ENCODE results near the gene SPEF2. TPM values are rescaled to one million over a fixed set of nuclear protein-coding genes. Genes with fewer than 3 reads are reported as not detected.
A peak's percentile ranks its signal among the peaks of the same experiment; 100 is the strongest.

The SPEF2 gene
- total RNA-seq, 3 donors from 2014 or later = 3.7 to 6.9 (median 4.2) TPM

DNA sequence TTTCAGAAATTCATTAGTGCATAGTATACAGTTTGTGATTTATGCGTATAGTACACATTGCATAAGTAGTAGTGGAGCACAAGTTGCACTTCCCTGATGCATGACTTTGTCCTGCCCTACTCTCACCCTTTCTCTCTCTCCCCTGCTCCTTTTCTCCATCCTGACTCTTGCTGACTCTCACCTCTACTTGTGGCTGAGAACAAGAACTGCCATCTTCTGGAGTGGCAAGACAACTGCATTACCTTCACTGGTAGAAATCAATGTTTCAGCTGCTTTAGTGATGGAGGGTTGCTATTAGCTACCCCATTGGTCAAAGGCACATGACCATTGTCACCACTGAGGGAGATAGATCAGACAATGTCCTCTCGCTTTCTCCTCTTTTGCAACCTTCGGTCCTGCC is 26.9 kb downstream of the SPEF2 start:
- TF ChIP-seq, protein P1, sequence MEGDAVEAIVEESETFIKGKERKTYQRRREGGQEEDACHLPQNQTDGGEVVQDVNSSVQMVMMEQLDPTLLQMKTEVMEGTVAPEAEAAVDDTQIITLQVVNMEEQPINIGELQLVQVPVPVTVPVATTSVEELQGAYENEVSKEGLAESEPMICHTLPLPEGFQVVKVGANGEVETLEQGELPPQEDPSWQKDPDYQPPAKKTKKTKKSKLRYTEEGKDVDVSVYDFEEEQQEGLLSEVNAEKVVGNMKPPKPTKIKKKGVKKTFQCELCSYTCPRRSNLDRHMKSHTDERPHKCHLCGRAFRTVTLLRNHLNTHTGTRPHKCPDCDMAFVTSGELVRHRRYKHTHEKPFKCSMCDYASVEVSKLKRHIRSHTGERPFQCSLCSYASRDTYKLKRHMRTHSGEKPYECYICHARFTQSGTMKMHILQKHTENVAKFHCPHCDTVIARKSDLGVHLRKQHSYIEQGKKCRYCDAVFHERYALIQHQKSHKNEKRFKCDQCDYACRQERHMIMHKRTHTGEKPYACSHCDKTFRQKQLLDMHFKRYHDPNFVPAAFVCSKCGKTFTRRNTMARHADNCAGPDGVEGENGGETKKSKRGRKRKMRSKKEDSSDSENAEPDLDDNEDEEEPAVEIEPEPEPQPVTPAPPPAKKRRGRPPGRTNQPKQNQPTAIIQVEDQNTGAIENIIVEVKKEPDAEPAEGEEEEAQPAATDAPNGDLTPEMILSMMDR (IDR thresholded peaks at IDR 0.05) = no peak
- intact Hi-C loops (cut with DNase I, micrococcal nuclease) = loop anchor here in 1 of 2 donors (10.0 kb wide), 1 partner anchor 260 kb away; no protein-coding TSS in a partner anchor
- ATAC-seq (no peak), DNase-seq (no peak)
- no peaks in the 10 kb centered on the region for H3K9me3 ChIP-seq
- no peaks in the 10 kb centered on the region for H3K36me3 ChIP-seq (ENCODE audit: low read depth)
- no peak overlapping the region for H3K4me3 ChIP-seq
- H3K4me1 ChIP-seq (ENCODE audit: low read depth) = no peaks in the 10 kb centered on the region

DNA sequence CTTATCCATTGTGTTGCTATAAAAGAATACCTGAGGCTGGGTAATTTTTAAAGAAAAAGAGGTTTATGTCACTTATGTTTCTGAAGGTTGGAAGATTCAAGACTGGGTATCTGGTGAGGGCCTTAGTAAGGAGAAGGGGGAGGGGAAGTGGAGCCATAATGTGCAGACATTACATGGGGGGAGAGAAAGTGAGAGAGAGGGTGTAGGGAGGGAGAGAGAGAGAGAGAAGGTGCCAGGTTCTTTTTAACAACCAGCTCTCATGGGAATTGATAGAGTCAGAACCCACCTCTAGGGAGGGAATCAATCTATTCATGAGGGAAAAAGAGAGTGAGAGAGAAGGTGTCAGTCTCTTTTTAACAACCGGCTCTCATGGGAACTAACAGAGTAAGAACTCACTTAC is 29.5 kb downstream of the SPEF2 start:
- Histone ChIP-seq H3K4me1 (ENCODE audit: low read depth) (no peaks in the 10 kb centered on the region), H3K4me3 (no peak overlapping the region), H3K9me3 (no peaks in the 10 kb centered on the region), H3K36me3 (ENCODE audit: low read depth) (no peaks in the 10 kb centered on the region)
- intact Hi-C loops (cut with DNase I, micrococcal nuclease) = loop anchor here in 1 of 2 donors (10.0 kb wide), 1 partner anchor 258 kb away; no protein-coding TSS in a partner anchor
- ATAC-seq = no peak
- no peak for DNase-seq
- TF ChIP-seq, protein P1 (IDR thresholded peaks at IDR 0.05) = no peak

DNA sequence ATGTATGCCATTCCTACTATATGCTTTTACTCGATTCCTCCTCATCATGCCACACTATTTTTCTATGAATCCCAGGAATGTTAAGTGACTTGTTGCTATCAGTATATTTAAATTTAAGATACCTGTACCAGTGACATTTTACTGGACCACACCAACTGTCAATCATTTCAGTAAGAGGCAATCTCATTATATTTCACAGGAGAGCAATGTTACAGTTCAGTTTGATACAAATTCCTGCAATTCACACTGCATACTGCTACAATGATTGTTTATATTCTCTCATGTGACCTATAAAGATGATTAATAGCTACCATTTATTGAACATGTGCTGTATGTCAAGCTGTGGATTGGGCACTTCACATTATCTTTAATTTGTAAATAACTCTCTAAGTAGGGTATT is 30.0 kb downstream of the SPEF2 start:
- ATAC-seq (no peak), DNase-seq (no peak)
- H3K36me3 ChIP-seq (ENCODE audit: low read depth) = no peaks in the 10 kb centered on the region
- intact Hi-C loops (cut with DNase I, micrococcal nuclease) = loop anchor here in 1 of 2 donors (10.0 kb wide), 1 partner anchor 257 kb away; no protein-coding TSS in a partner anchor
- H3K4me3 ChIP-seq = no peak overlapping the region
- TF ChIP-seq, protein P1 (IDR thresholded peaks at IDR 0.05) = no peak
- no peaks in the 10 kb centered on the region for H3K9me3 ChIP-seq
- H3K4me1 ChIP-seq (ENCODE audit: low read depth) = no peaks in the 10 kb centered on the region

DNA sequence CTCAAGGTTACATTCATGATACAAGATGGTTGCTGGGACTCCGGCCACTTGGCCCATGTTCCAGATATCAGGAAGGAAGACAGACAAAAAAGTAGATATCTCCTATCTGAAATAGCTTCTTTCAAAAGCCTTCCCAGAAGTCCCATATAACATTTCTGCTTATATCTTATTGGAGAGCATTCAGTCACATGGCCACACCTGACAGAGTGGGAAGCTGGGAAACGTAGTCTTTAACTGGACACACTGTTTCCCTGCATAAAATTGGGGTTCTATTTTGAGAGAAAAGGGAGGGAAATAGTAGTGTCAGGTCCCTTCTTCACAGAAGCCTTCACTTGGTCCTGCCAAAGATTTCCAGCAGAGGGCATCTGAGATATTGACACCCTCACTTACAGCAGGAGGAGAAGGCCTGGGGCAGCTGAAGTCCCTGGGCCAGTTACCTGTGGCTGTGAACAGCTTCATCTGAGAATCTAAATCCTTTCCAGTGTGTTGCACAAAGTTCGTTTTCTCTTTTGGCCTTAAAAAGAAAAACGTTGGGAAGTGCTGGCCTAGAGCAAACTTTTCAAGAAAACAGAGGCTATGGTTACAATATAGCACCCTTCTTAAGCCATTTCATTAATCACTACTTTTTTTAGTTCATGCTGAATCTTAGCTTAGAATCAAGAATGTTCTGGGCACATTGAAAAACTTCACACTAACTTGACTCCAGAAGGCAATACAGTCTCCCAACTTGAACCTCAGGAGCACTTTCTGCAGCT is 33.5 kb downstream of the SPEF2 start:
- peak in 1 of 3 donors; percentile 58 for DNase-seq
- H3K9me3 ChIP-seq = no peaks in the 10 kb centered on the region
- no peaks in the 10 kb centered on the region for H3K4me1 ChIP-seq (ENCODE audit: low read depth)
- H3K36me3 ChIP-seq (ENCODE audit: low read depth) = no peaks in the 10 kb centered on the region
- TF ChIP-seq, protein P1 (IDR thresholded peaks at IDR 0.05) = no peak
- intact Hi-C loops (cut with DNase I, micrococcal nuclease) = no loop called here
- no peak overlapping the region for H3K4me3 ChIP-seq
- peak; percentile 67 for ATAC-seq

DNA sequence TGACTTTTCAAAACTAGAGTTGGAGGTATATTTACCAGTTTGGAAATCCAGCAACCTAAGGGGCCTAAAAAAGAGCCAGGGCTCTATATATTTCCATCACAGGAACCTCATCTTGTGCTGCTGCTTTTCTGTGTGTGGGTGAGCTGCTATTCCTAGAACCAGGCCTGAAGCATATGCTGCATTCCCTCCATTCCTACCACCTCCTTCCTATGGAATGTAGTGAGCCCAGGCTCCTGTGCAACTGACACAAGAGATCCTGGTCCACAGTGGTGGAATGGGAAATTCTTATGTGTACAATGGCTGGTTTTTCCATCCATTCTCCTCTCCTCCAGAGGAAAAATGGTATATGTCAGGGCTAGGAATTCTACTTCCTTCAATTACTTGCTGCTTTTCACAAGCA is 39.1 kb downstream of the SPEF2 start:
- TF ChIP-seq, protein P1 (IDR thresholded peaks at IDR 0.05) = no peak
- no peak for DNase-seq
- Histone ChIP-seq H3K4me1 (ENCODE audit: low read depth) (no peaks in the 10 kb centered on the region), H3K4me3 (no peak overlapping the region), H3K9me3 (no peaks in the 10 kb centered on the region), H3K36me3 (ENCODE audit: low read depth) (no peaks in the 10 kb centered on the region)
- ATAC-seq = no peak
- intact Hi-C loops (cut with DNase I, micrococcal nuclease) = no loop called here
